ENCODE results near the gene PDE8B. TPM values are rescaled to one million over a fixed set of nuclear protein-coding genes. Genes with fewer than 3 reads are reported as not detected.
"Not testable (repeated sequence)": the region's sequence is repeated elsewhere in the genome, so short reads cannot be mapped to it uniquely, and the experiment has no call there.

PDE8B gene
- total RNA-seq, 6 donors from 2014 or later: 5.8 to 21.9 (median 9.7) TPM

DNA sequence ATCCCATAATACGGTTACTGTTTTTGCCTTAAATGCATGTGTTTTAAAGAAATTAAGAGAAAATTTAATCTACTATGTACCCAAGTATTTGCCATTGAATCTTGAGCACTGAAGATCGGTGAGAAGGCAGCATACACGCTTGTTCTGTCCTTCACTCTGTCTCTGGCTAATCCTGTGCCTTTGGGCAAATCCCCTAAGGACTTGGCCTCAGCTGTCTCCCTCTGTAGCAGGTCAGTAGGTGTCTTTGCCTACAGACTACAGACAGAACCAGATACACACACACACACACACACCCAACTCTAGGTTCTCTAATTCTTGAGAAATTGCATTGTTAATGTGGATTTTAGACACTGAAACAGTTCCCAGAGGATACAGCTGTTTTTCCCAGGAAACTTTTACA, 164.2 kb downstream of the PDE8B start:
- ATAC-seq (ENCODE audit: low FRiP score in 2 of 2) (no peak), DNase-seq (no peak)
- no peaks in the 10 kb centered on the region for H3K27me3 ChIP-seq
- no peak overlapping the region for H3K4me3 ChIP-seq
- H3K9me3 ChIP-seq: no peaks in the 10 kb centered on the region
- no peaks in the 10 kb centered on the region for H3K36me3 ChIP-seq
- WGBS, 2 donors: 94 to 100% methylated on average over 3 of the region's 3 CpGs
- H3K27ac ChIP-seq: no peak overlapping the region
- no peaks in the 10 kb centered on the region for H3K4me1 ChIP-seq
- TF ChIP-seq CTCF (IDR thresholded peaks at IDR 0.05): no peak

DNA sequence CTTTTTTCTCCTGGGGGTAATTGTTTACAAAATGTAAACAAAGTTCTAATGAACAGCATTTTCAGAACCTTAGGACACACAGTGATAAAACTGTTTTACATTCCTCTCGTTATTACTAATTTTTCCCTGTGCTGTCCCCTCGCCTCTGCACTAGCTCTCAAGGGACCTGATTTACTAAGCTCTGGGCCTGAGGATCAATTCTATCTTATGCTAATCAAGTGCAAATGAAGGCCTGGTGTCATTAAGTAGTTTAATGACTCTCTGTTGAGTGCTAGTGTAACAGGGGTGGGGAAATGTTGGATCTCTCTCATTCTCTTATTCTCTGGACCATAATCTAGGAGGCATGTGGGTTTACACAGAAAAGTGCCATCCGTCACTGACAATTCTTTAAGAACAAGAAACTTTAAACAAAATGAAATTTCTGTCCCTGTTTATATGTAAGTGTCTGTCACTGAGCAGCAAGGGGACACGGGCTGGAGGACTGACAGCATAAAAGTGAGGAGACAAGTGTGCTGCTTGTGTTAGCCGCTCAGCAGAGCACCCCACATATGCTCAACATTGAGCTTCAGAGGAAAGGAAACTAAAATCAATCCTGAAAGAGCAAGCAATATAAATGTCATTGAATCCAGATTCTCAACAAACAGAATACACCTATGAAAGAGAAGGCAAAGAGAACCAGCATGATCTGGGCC, 166.3 kb downstream of the PDE8B start:
- TF ChIP-seq POLR2A (IDR thresholded peaks at IDR 0.05) (no peak), EP300 (IDR thresholded peaks at IDR 0.05) (no peak), CTCF (IDR thresholded peaks at IDR 0.05) (no peak), POLR2AphosphoS5 (IDR thresholded peaks at IDR 0.05) (no peak)
- no peaks in the 10 kb centered on the region for H3K4me1 ChIP-seq
- DNase-seq (no peak), ATAC-seq (ENCODE audit: low FRiP score in 2 of 2) (no peak)
- H3K27ac ChIP-seq: no peak overlapping the region
- WGBS, 2 donors: 68 to 81% methylated on average over 5 of the region's 5 CpGs
- no peaks in the 10 kb centered on the region for H3K36me3 ChIP-seq
- H3K4me3 ChIP-seq: no peak overlapping the region
- H3K27me3 ChIP-seq: no peaks in the 10 kb centered on the region
- H3K9me3 ChIP-seq: no peaks in the 10 kb centered on the region

DNA sequence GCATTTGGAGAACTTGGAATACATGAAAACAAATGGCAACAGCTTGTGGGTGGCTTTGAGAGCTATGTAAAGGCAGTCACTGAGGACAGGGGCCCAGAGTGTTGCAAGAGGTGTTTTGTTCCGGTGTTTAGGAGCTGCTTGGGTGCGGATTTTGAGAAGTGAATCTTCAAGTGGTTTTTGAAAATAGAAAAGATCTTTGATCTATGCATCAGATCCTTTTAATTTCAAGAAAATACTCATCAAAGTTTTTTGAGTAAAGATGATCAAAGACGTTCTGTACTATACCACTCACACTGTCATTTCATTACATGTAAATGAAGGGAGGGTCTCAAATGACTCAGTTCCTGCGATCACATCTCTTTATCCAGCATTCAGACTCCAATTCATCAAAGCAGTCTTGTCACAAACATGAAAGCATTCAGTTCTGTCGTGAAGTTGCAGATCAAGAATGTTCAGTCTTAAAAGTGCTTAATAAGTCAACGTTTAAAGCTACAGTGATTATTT, 169.1 kb downstream of the PDE8B start:
- H3K4me3 ChIP-seq: no peak overlapping the region
- H3K27ac ChIP-seq: no peak overlapping the region
- no peaks in the 10 kb centered on the region for H3K27me3 ChIP-seq
- WGBS, 2 donors: 34 to 37% methylated on average over 6 of the region's 6 CpGs
- no peak for TF ChIP-seq EP300 (IDR thresholded peaks at IDR 0.05)
- no peak for TF ChIP-seq CTCF (IDR thresholded peaks at IDR 0.05)
- TF ChIP-seq POLR2A (IDR thresholded peaks at IDR 0.05): no peak
- no peak for TF ChIP-seq POLR2AphosphoS5 (IDR thresholded peaks at IDR 0.05)
- no peaks in the 10 kb centered on the region for H3K4me1 ChIP-seq
- no peaks in the 10 kb centered on the region for H3K36me3 ChIP-seq
- no peak for ATAC-seq (ENCODE audit: low FRiP score in 2 of 2)
- H3K9me3 ChIP-seq: no peaks in the 10 kb centered on the region
- no peak for DNase-seq

DNA sequence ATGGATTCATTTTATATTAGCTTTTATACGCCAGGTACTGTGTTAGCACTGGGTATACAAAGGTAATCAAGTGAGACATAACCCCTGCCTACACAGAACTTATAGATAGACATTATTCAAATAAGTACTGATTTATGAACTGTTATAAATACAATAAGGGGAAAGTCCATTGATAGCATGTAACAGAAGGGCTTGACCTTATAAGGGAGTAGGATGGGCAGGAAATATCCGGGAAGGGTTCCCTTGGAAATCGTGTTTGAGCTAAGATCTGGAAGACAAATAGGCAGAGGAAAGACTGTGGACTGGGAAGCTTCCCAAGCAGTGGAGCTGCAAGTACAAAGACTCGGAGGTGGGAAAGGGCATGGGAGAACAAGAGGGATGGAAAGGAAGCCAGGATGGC, 170.2 kb downstream of the PDE8B start:
- ATAC-seq (ENCODE audit: low FRiP score in 2 of 2) (no peak), DNase-seq (no peak)
- Histone ChIP-seq H3K4me3 (no peak overlapping the region), H3K27ac (no peak overlapping the region), H3K27me3 (no peaks in the 10 kb centered on the region), H3K4me1 (no peaks in the 10 kb centered on the region), H3K36me3 (no peaks in the 10 kb centered on the region), H3K9me3 (no peaks in the 10 kb centered on the region)
- TF ChIP-seq POLR2A (IDR thresholded peaks at IDR 0.05): no peak
- TF ChIP-seq POLR2AphosphoS5 (IDR thresholded peaks at IDR 0.05): no peak
- TF ChIP-seq CTCF (IDR thresholded peaks at IDR 0.05): no peak
- TF ChIP-seq EP300 (IDR thresholded peaks at IDR 0.05): no peak
- WGBS, 2 donors: 63 to 77% methylated on average over 4 of the region's 4 CpGs

- not testable (repeated sequence) for H3K4me3 ChIP-seq; H3K27me3 ChIP-seq; ATAC-seq (ENCODE audit: low FRiP score in 2 of 2); H3K36me3 ChIP-seq; H3K9me3 ChIP-seq; DNase-seq; H3K27ac ChIP-seq; H3K4me1 ChIP-seq
- 96 to 100% methylated on average over 2 of the region's 2 CpGs for WGBS, 2 donors
Observed at GRCh38 chr5:77383336-77383735, 172.9 kb downstream of the PDE8B start.

DNA sequence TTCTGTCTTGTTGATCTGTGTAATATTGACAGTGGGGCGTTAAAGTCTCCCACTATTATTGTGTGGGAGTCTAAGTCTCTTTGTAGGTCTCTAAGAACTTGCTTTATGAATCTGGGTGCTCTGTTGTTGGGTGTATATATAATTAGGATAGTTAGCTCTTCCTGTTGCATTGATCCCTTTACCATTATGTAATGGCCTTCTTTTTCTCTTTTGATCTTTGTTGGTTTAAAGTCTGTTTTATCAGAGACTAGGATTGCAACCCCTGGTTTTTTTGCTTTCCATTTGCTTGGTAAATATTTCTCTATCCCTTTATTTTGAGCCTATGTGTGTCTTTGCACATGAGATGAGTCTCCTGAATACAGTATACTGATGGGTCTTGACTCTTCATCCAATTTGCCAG, 175.9 kb downstream of the PDE8B start:
- H3K9me3 ChIP-seq; DNase-seq; H3K27me3 ChIP-seq; H3K36me3 ChIP-seq; H3K27ac ChIP-seq; H3K4me1 ChIP-seq; ATAC-seq (ENCODE audit: low FRiP score in 2 of 2); H3K4me3 ChIP-seq: not testable (repeated sequence)
- WGBS, 2 donors: 86 to 94% methylated on average over 1 of the region's 1 CpG
